Keratinocyte (primary cell): ENCODE results near the gene NLK. TPM values are rescaled to one million over a fixed set of nuclear protein-coding genes. Genes with fewer than 3 reads are reported as not detected.

Experiments
- DNase-seq: peaks from one replicate; pipeline ENCODE4 v3.0.0-alpha.2; 2011; ENCODE audit warnings: low read depth, missing footprints, low spot score
- FAIRE-seq: peaks from 2 replicates; lab custom pipeline; 2011; peaks lifted over from hg19 to GRCh38; lab: Jason Lieb, UNC
- H2AFZ ChIP-seq: 2 replicates; pipeline ENCODE4 v1.6.0; 2012; ENCODE audit warnings: low read length, control low read depth, inconsistent platforms; ENCODE audit not compliant: control insufficient read depth
- H3K27ac ChIP-seq: 2 replicates; pipeline ENCODE4 v1.5.1; 2011; ENCODE audit warnings: low read length; ENCODE audit not compliant: control insufficient read depth, insufficient read depth
- H3K27me3 ChIP-seq: 3 replicates; pipeline ENCODE4 v1.6.0; 2011; ENCODE audit warnings: low read length; ENCODE audit not compliant: control insufficient read depth, insufficient read depth; ENCODE audit errors: extremely low read depth
- H3K36me3 ChIP-seq, 2 experiments: 2 replicates in 1 of 2; 3 replicates in 1 of 2; pipeline ENCODE4 v1.5.1; 2011; ENCODE audit warnings: low read length in 2 of 2, mild to moderate bottlenecking in 1 of 2; ENCODE audit not compliant: control insufficient read depth in 2 of 2, insufficient read depth in 2 of 2; ENCODE audit errors: extremely low read depth in 1 of 2
- H3K4me1 ChIP-seq: 3 replicates; pipeline ENCODE4 v1.5.1; 2011; ENCODE audit warnings: low read length; ENCODE audit not compliant: control insufficient read depth, insufficient read depth; ENCODE audit errors: extremely low read depth
- H3K4me2 ChIP-seq: 3 replicates; pipeline ENCODE4 v1.6.0; 2011; ENCODE audit warnings: low read depth, low read length; ENCODE audit not compliant: control insufficient read depth, insufficient read depth; ENCODE audit errors: extremely low read depth
- H3K4me3 ChIP-seq, 3 experiments: fragments of 200-600 bp in 1 of 3; sonication (generic) in 1 of 3; 2 replicates in 2 of 3; 3 replicates in 1 of 3; pipeline ENCODE4 v1.5.1; 2011 to 2016; ENCODE audit warnings: low read length in 3 of 3, mild to moderate bottlenecking in 3 of 3, control low read depth in 2 of 3, inconsistent platforms in 1 of 3, low read depth in 1 of 3, mixed read lengths in 1 of 3, mixed run types in 1 of 3, moderate library complexity in 1 of 3; ENCODE audit not compliant: control insufficient read depth in 2 of 3, insufficient read depth in 2 of 3; ENCODE audit errors: extremely low read depth in 1 of 3
- H3K79me2 ChIP-seq: 2 replicates; pipeline ENCODE4 v1.6.0; 2012; ENCODE audit warnings: low read length; ENCODE audit not compliant: control insufficient read depth, insufficient read depth
- H3K9ac ChIP-seq: 3 replicates; pipeline ENCODE4 v1.6.0; 2011; ENCODE audit warnings: low read length; ENCODE audit not compliant: control insufficient read depth, insufficient read depth; ENCODE audit errors: extremely low read depth
- H3K9me1 ChIP-seq: 3 replicates; pipeline ENCODE4 v1.6.0; 2011; ENCODE audit warnings: low read length; ENCODE audit not compliant: control insufficient read depth, insufficient read depth; ENCODE audit errors: extremely low read depth
- H3K9me3 ChIP-seq: 2 replicates; pipeline ENCODE4 v1.5.1; 2012; ENCODE audit warnings: low read depth, low read length; ENCODE audit not compliant: control insufficient read depth
- H4K20me1 ChIP-seq: 3 replicates; pipeline ENCODE4 v1.6.0; 2011; ENCODE audit warnings: low read length; ENCODE audit not compliant: control insufficient read depth, insufficient read depth; ENCODE audit errors: extremely low read depth
- EZH2 ChIP-seq: IDR thresholded peaks from one replicate; pipeline ENCODE4 v1.6.1; 2012; ENCODE audit warnings: inconsistent platforms, mild to moderate bottlenecking, low read length, moderate library complexity
- dilution Hi-C: fragments of 300-500 bp; cut with MboI; formaldehyde crosslinking; loops from one replicate; pipeline ENCODE4 v1.7.0; 2020; ENCODE audit warnings: low sequenced_read_pairs; ENCODE audit not compliant: extremely low pct_ligation_motif_present
- polyA plus RNA-seq, 5 experiments: library from polyadenylated mRNA; depleted of rRNA in 3 of 5; stranded (reverse) in 3 of 5; stranded (forward) in 1 of 5; unstranded in 1 of 5; fragments of >200 nt; gene quantifications; 1 replicate in 1 of 5; 2 replicates in 3 of 5; 3 replicates in 1 of 5; pipeline versions ENCODE4 v1.2.1 to v1.2.3, GENCODE V29; 2011 to 2012; ENCODE audit warnings: missing spikeins in 2 of 5, low read depth in 1 of 5, low replicate concordance in 1 of 5
- TF ChIP-seq, protein P1 (sequence below), 3 experiments: IDR thresholded peaks in 1 of 3; conservative IDR thresholded peaks in 1 of 3; optimal IDR thresholded peaks in 1 of 3; 2 replicates in 2 of 3; 3 replicates in 1 of 3; pipeline versions ENCODE3 to v1.5.1; 2011; ENCODE audit warnings: low read length in 3 of 3, mild to moderate bottlenecking in 3 of 3, moderate library complexity in 2 of 3, control low read depth in 1 of 3, inconsistent platforms in 1 of 3; ENCODE audit not compliant: insufficient read depth in 2 of 3; ENCODE audit errors: extremely low read depth in 1 of 3

NLK gene
- polyA plus RNA-seq, 1 donor (not counting 4 experiments of a cell fraction or from before 2014, with no cell fraction given), result 20.9 TPM

DNA sequence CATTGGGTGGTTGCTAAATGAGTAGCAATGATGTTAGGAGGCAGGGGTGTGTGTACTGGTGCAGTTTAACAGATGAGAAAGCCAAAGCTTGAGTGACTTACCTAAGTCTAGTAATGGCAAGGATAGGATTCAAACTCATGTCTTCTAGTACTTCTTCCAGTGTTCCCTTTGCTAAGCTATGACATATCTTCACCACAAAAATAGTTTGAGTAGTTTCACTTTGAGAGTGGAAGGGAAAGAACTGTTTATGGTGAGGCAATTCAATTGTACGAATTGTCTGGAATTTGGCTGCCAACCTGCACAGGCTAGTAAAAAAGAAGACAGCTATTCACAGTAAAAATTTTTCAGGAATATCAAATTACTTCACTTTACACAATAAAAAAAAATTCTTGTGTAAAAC is 138.0 kb downstream of the NLK start:
- no peak for DNase-seq
- peaks cover 3 to 6% of the 10 kb centered on the region in 2 experiments for H3K36me3 ChIP-seq
- H4K20me1 ChIP-seq, result peaks cover 2% of the 10 kb centered on the region
- no peak for FAIRE-seq
- H3K79me2 ChIP-seq, result no peaks in the 10 kb centered on the region
- H3K4me2 ChIP-seq, result no peak overlapping the region
- dilution Hi-C loops, result no loop called here
- H3K4me1 ChIP-seq, result no peaks in the 10 kb centered on the region
- H3K9me3 ChIP-seq, result no peaks in the 10 kb centered on the region
- TF ChIP-seq, protein P1, sequence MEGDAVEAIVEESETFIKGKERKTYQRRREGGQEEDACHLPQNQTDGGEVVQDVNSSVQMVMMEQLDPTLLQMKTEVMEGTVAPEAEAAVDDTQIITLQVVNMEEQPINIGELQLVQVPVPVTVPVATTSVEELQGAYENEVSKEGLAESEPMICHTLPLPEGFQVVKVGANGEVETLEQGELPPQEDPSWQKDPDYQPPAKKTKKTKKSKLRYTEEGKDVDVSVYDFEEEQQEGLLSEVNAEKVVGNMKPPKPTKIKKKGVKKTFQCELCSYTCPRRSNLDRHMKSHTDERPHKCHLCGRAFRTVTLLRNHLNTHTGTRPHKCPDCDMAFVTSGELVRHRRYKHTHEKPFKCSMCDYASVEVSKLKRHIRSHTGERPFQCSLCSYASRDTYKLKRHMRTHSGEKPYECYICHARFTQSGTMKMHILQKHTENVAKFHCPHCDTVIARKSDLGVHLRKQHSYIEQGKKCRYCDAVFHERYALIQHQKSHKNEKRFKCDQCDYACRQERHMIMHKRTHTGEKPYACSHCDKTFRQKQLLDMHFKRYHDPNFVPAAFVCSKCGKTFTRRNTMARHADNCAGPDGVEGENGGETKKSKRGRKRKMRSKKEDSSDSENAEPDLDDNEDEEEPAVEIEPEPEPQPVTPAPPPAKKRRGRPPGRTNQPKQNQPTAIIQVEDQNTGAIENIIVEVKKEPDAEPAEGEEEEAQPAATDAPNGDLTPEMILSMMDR (optimal IDR thresholded peaks at IDR 0.05 in 1 of 3, IDR thresholded peaks at IDR 0.05 in 1 of 3, conservative IDR thresholded peaks at IDR 0.05 in 1 of 3; ENCODE audit: extremely low read depth in 1 of 3, insufficient read depth in 2 of 3, low read length in 3 of 3), result no peak
- TF ChIP-seq EZH2, result no peak
- no peaks in the 10 kb centered on the region for H3K9me1 ChIP-seq
- no peak overlapping the region for H3K27ac ChIP-seq
- H3K27me3 ChIP-seq, result no peaks in the 10 kb centered on the region
- no peak overlapping the region for H3K4me3 ChIP-seq
- no peak overlapping the region for H2AFZ ChIP-seq
- no peak overlapping the region for H3K9ac ChIP-seq

DNA sequence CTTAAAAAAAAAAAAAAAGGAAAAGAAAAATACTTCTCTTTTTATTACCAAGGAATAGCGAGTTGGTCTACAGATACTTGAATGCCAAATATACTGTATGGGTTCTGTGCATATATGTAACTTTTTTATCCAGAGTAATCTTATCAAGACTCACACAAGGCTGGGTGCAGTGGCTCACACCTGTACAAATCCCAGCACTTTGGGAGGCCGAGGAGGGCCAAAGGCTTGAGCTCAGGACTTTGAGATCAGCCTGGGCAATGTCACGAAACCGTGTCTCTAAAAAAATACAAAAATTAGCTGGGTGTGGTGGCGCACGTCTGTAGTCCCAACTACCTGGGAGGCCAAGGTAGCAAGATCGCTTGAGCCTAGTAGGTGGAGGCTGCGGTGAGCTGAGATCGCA is 139.1 kb downstream of the NLK start:
- TF ChIP-seq, protein P1 (optimal IDR thresholded peaks at IDR 0.05 in 1 of 3, IDR thresholded peaks at IDR 0.05 in 1 of 3, conservative IDR thresholded peaks at IDR 0.05 in 1 of 3; ENCODE audit: extremely low read depth in 1 of 3, insufficient read depth in 2 of 3, low read length in 3 of 3), result no peak
- no peak for TF ChIP-seq EZH2
- no peaks in the 10 kb centered on the region for H3K4me1 ChIP-seq
- H3K9ac ChIP-seq, result no peak overlapping the region
- dilution Hi-C loops, result no loop called here
- H3K79me2 ChIP-seq, result no peaks in the 10 kb centered on the region
- peaks cover 2% of the 10 kb centered on the region for H4K20me1 ChIP-seq
- no peak overlapping the region for H3K4me3 ChIP-seq
- H3K9me1 ChIP-seq, result no peaks in the 10 kb centered on the region
- no peaks in the 10 kb centered on the region for H3K27me3 ChIP-seq
- FAIRE-seq (no peak), DNase-seq (no peak)
- no peak overlapping the region for H3K4me2 ChIP-seq
- H3K9me3 ChIP-seq, result no peaks in the 10 kb centered on the region
- no peak overlapping the region for H2AFZ ChIP-seq
- H3K36me3 ChIP-seq, result peaks cover 6 to 7% of the 10 kb centered on the region in 2 experiments
- H3K27ac ChIP-seq, result no peak overlapping the region
